Right lobe of liver (tissue), 6 donors: ENCODE results near the gene PTPRN2. TPM values are rescaled to one million over a fixed set of nuclear protein-coding genes. Genes with fewer than 3 reads are reported as not detected.
A peak's percentile ranks its signal among the peaks of the same experiment; 100 is the strongest.

Experiments
- ATAC-seq, 4 donors: fragments of 200-7000 bp; cut with Tn5 transposase; one replicate each; pipeline ENCODE4 v1.9.1; 2020; ENCODE audit warnings: mild to moderate bottlenecking in 4 of 4, moderate library complexity in 4 of 4
- DNase-seq, 3 donors: peaks; one replicate each; pipeline ENCODE4 v3.0.0-alpha.2; 2020
- H3K27ac ChIP-seq, 3 donors: fragments of 200-600 bp; one replicate each; pipeline ENCODE4 v1.8.0; 2022
- H3K27me3 ChIP-seq, 2 donors: fragments of 200-600 bp; one replicate each; pipeline ENCODE4 v1.8.0; 2022
- H3K36me3 ChIP-seq, 4 donors: fragments of 200-600 bp; sonication (generic) in 1 of 4; one replicate each; pipeline versions ENCODE4 v1.5.1 to v1.8.0; 2017 to 2022; ENCODE audit warnings: control low read depth in 1 of 4
- H3K4me1 ChIP-seq, 4 donors: fragments of 200-600 bp; sonication (generic) in 1 of 4; one replicate each; pipeline versions ENCODE4 v1.5.1 to v1.8.0; 2017 to 2022; ENCODE audit warnings: control low read depth in 1 of 4
- H3K4me3 ChIP-seq, 3 donors: fragments of 200-600 bp; one replicate each; pipeline ENCODE4 v1.8.0; 2022
- H3K9me3 ChIP-seq, 4 donors: fragments of 200-600 bp; sonication (generic) in 1 of 4; one replicate each; pipeline versions ENCODE4 v1.5.1 to v1.8.0; 2017 to 2022; ENCODE audit warnings: control low read depth in 1 of 4
- POLR2A ChIP-seq: fragments of 450-650 bp; IDR thresholded peaks from one replicate; pipeline ENCODE4 v1.6.1; 2017; ENCODE audit warnings: antibody characterized with exemption, mild to moderate bottlenecking
- WGBS: methylation state at CpG from one replicate; pipeline ENCODE4 v1.1.6; 2018; ENCODE audit warnings: low coverage, low lambda C conversion rate; ENCODE audit not compliant: insufficient coverage; ENCODE audit errors: missing lambda C conversion rate; 5-methylcytosine and 5-hydroxymethylcytosine counted together
- intact Hi-C, 2 donors: fragments of 100-400 bp; cut with DNase I; formaldehyde crosslinking; loops; one replicate each; pipeline versions ENCODE4 v1.11.2 to v1.14.1; 2022
- total RNA-seq, 6 experiments: library from RNA; depleted of rRNA in 2 of 6; stranded (reverse); fragments of >200 nt in 2 of 6; fragmentation: NEBNext Ultra II Directional in 3 of 6; extraction: Animal tissue kit (Norgen Biotek cat#: 25700) in 3 of 6; gene quantifications; one replicate each; pipeline versions ENCODE4 v1.1.0 to v1.2.4, GENCODE V29; 2016 to 2023
- TF ChIP-seq, protein P1 (sequence below), 4 donors: fragments of 200-600 bp in 3 of 4; fragments of 450-650 bp in 1 of 4; IDR thresholded peaks; one replicate each; pipeline versions ENCODE4 v1.5.1 to v1.8.0; 2016 to 2022; ENCODE audit warnings: antibody characterized with exemption in 4 of 4, mild to moderate bottlenecking in 2 of 4
- donor health status: DM: no; HTN: yes; CAD: no.
- donor health status: DM: no; HTN: no; CAD: no.
- donor health status: DM: no; HTN: no; CAD: no.
- donor health status: DM: no; HTN: yes; CAD: no.
- donor health status: DM: no; HTN: yes; CAD: no.

PTPRN2 gene
- total RNA-seq, 6 experiments from 2014 or later, result 0.15 to 0.87 (median 0.67) TPM

DNA sequence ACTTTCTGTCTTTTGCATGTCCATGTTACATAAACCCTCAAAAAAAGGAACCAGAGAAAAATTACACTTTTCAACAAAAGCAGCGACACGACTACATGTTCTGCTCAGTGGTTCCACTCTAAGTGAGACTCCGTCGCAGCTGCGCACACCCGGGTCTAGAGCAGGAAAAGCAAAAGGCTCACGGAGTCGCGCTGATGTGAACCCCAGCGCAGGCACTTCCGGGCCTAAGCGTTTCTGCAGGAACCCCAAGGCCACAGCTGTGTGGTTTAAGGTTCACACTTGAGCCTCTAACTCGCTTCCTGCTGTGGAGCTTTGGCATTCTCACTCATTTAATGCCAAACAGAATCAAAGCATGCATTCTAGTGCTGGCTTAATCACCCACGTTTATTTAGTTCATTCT lies 1010.6 kb downstream of the PTPRN2 start:
- Histone ChIP-seq H3K4me3 (no peak overlapping the region), H3K36me3 (no peaks in the 10 kb centered on the region), H3K27ac (no peak overlapping the region), H3K4me1 (no peaks in the 10 kb centered on the region), H3K9me3 (no peaks in the 10 kb centered on the region), H3K27me3 (no peaks in the 10 kb centered on the region)
- WGBS, result 60% methylated on average over 9 of the region's 14 CpGs
- intact Hi-C loops, result no loop called here
- ATAC-seq (no peak), DNase-seq (no peak)
- no peak for TF ChIP-seq POLR2A
- TF ChIP-seq, protein P1, sequence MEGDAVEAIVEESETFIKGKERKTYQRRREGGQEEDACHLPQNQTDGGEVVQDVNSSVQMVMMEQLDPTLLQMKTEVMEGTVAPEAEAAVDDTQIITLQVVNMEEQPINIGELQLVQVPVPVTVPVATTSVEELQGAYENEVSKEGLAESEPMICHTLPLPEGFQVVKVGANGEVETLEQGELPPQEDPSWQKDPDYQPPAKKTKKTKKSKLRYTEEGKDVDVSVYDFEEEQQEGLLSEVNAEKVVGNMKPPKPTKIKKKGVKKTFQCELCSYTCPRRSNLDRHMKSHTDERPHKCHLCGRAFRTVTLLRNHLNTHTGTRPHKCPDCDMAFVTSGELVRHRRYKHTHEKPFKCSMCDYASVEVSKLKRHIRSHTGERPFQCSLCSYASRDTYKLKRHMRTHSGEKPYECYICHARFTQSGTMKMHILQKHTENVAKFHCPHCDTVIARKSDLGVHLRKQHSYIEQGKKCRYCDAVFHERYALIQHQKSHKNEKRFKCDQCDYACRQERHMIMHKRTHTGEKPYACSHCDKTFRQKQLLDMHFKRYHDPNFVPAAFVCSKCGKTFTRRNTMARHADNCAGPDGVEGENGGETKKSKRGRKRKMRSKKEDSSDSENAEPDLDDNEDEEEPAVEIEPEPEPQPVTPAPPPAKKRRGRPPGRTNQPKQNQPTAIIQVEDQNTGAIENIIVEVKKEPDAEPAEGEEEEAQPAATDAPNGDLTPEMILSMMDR (IDR thresholded peaks at IDR 0.05), result no peak

DNA sequence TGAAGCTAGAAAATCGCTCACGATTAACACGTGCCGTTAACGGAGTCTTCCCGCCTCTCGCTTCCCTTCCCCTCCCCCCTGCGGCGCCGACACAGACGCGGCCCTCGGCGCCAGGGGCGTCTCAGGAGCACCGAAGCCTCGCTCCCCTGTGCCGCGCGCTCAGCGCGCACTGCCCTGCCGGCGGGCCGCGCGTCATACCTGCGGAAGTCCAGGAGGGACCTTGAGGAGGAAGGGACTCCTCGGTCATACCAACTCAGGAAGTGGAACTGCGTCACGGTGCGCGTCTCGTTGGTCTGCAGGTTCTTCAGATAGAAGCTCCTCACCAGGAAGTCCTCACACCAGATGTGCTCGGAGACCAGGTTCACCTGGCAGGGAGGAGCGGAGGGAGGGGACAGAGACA lies 1011.2 kb downstream of the PTPRN2 start:
- Histone ChIP-seq H3K4me3 (no peak overlapping the region), H3K27me3 (no peaks in the 10 kb centered on the region), H3K9me3 (no peaks in the 10 kb centered on the region), H3K36me3 (no peaks in the 10 kb centered on the region), H3K27ac (no peak overlapping the region), H3K4me1 (no peaks in the 10 kb centered on the region)
- 52% methylated on average over 18 of the region's 36 CpGs for WGBS
- DNase-seq, result peak in 1 of 3 donors; percentile 39
- ATAC-seq, result peak in 3 of 4 donors; percentile 41 to 66 (median 56)
- intact Hi-C loops, result no loop called here
- TF ChIP-seq, protein P1 (IDR thresholded peaks at IDR 0.05), result no peak
- no peak for TF ChIP-seq POLR2A

DNA sequence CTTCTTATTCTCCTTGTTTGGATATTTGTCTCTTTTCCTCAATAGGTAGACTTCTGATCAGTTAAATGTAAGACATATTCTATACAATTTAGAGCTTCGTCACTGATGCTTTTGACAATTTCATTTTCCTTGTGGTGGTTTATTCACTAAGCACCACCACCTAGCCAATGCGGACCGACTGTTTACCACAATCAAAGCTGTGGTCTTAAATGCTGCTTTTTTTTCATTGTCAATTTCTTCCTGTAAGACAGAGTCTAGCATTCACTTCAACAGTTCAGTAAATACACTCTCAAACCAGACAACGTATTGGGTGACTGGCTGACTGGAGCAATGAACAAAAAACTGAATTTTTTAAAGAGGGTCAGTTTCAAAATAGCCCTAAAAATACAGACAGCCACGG lies 1011.8 kb downstream of the PTPRN2 start:
- DNase-seq (no peak), ATAC-seq (no peak)
- intact Hi-C loops, result no loop called here
- Histone ChIP-seq H3K4me1 (no peaks in the 10 kb centered on the region), H3K9me3 (no peaks in the 10 kb centered on the region), H3K36me3 (no peaks in the 10 kb centered on the region), H3K27ac (no peak overlapping the region), H3K4me3 (no peak overlapping the region), H3K27me3 (no peaks in the 10 kb centered on the region)
- 58% methylated on average over 5 of the region's 5 CpGs for WGBS
- TF ChIP-seq POLR2A, result no peak
- TF ChIP-seq, protein P1 (IDR thresholded peaks at IDR 0.05), result no peak

DNA sequence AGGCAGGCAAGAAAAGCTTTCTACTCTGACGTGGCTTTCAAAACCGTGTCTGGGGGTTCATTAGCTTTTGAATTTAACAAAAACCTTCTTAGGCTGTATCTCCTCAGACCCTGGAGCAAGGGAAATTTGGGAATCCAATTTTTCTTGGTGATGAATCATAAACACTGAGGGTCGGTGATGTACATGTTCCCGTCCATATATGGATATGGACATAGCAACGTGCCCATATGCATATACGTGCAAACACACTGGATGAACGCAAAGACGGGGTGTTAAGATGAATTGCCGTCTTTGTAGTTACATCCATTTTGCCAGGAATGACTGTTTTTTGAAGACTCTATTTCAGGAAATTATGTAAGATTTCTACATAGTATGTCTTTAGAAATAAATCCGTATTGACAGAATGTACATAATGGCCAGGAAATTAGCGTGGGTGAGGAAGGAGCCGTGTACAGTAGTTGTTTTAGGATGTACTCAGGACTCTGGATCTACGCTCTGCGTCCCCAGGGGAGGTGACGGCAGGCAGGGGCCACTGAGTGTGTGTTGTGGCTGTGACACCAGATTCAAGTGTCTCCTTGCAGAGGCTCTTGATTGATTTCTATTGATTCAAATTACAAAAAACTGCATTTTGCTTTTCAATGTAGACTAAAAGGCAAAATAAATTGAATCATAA lies 1012.6 kb downstream of the PTPRN2 start:
- no peak for TF ChIP-seq POLR2A
- TF ChIP-seq, protein P1 (IDR thresholded peaks at IDR 0.05), result no peak
- ATAC-seq, result no peak
- 70% methylated on average over 15 of the region's 15 CpGs for WGBS
- Histone ChIP-seq H3K27me3 (no peaks in the 10 kb centered on the region), H3K27ac (no peak overlapping the region), H3K4me3 (no peak overlapping the region), H3K36me3 (no peaks in the 10 kb centered on the region), H3K4me1 (no peaks in the 10 kb centered on the region), H3K9me3 (no peaks in the 10 kb centered on the region)
- DNase-seq, result no peak
- intact Hi-C loops, result no loop called here
